HFF-Myc (cell line): ENCODE results near the gene SH3TC1.

Source experiments
- DNase-seq: peaks from one replicate; pipeline ENCODE4 v3.0.0-alpha.2; 2011; ENCODE audit warnings: low read depth; ENCODE audit errors: extremely low read depth
- H3K4me3 ChIP-seq: replicated peaks from 2 replicates; pipeline ENCODE4 v1.5.1; 2011; ENCODE audit warnings: low read depth, mild to moderate bottlenecking, control low read depth, low read length
- TF ChIP-seq, protein P1 (sequence below): IDR thresholded peaks from 2 replicates; pipeline ENCODE4 v1.5.1; 2012; ENCODE audit warnings: mild to moderate bottlenecking, low read depth, low read length, control low read depth; ENCODE audit errors: missing control alignments

The SH3TC1 gene

DNA sequence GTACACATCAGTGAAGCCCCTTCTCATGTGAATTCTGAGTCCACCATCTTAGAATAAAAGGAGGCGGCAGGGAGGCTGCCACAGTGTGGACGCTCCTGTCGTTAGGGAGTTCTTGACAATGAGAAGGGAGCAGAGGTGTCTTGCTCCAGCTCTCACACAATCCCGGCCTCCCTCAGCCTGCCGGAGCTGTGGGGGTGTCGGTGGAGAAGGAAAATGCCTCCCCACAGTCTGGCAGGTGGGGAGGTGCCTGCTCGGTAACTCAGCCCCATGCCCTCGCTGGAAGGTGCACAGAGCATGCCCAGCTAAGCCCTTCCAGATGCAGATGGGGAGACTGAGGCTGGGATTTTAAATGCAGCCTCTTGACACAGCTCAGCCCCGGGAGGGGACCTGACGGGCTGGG, 20.0 kb upstream of the SH3TC1 start:
- H3K4me3 ChIP-seq = no peak overlapping the region
- DNase-seq = no peak
- TF ChIP-seq, protein P1, sequence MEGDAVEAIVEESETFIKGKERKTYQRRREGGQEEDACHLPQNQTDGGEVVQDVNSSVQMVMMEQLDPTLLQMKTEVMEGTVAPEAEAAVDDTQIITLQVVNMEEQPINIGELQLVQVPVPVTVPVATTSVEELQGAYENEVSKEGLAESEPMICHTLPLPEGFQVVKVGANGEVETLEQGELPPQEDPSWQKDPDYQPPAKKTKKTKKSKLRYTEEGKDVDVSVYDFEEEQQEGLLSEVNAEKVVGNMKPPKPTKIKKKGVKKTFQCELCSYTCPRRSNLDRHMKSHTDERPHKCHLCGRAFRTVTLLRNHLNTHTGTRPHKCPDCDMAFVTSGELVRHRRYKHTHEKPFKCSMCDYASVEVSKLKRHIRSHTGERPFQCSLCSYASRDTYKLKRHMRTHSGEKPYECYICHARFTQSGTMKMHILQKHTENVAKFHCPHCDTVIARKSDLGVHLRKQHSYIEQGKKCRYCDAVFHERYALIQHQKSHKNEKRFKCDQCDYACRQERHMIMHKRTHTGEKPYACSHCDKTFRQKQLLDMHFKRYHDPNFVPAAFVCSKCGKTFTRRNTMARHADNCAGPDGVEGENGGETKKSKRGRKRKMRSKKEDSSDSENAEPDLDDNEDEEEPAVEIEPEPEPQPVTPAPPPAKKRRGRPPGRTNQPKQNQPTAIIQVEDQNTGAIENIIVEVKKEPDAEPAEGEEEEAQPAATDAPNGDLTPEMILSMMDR = no peak

DNA sequence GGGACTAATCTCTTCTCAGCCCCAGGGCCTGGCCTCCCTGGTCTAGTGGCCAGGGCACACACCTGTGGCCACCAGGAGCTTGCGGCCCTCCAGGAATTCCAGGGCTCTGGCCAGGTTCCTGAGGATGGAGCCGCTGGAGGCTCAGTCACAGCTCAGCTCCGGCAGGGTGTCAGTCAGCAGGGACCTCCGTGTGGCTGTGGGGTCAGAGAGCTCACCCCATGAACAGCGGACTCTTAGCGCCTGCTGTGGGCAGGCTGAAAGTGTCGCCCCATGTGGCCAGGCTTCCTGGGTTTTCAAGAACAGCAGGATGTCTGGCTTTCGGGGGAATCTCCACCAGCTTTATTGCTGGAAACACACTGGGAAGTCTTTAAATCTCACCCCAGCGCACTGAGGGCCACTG, 19.3 kb upstream of the SH3TC1 start:
- TF ChIP-seq, protein P1 = no peak
- H3K4me3 ChIP-seq = no peak overlapping the region
- no peak for DNase-seq

DNA sequence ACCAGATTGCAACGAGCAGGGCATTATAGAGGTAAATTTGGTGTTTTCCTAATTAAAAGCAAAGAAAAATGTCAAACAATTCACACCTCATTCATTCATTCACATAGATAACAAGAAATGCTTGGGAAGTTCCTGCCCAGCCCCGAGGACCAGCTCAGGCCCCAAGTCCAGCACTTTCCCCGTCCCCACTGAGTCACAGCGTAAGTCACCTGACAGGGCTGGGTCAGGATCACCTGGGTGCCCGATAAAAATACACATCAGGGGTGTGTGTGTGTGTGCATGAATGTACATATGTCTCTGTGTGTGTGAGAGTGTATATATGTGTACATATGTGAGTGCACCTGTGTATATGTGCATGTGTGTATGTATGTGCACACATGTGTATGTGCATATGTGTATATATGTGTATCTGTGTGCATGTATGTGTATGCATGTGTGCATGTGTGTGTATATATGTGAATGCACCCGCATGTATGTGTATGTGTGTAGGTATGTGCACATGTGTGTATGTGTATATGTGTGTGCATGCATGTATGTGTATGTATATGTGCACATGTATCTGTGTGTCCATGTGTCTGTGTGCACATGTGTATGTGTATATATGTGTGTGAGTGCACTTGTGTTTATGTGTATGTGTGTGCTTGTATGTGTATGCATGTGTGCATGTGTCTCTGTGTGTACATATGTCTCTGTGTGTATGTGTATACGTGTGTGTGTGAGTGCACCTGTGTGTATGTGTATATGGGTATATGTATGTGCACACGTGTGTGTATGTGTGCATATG, 18.6 kb upstream of the SH3TC1 start:
- TF ChIP-seq, protein P1 = no peak
- H3K4me3 ChIP-seq = no peak overlapping the region
- no peak for DNase-seq

DNA sequence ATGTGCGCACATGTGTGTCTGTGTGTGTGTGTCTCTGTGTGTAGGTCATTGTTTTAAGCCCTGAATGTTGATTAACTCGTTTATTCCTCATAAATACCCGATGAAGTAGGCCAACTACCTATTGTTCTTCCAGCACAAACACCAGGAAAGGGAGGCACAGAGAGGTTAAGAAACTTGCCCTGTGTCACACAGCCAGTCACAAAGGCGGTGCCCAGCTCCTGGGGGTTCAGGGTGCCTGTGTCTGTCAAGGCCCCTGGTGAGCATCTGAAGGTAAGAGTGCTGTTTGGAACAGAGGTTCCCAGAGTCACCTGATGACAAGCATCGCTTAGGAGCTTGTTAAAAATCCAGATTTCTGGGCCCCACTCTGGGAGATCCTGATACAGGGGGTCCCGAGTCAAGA, 18.0 kb upstream of the SH3TC1 start:
- H3K4me3 ChIP-seq = no peak overlapping the region
- TF ChIP-seq, protein P1 = no peak
- no peak for DNase-seq

DNA sequence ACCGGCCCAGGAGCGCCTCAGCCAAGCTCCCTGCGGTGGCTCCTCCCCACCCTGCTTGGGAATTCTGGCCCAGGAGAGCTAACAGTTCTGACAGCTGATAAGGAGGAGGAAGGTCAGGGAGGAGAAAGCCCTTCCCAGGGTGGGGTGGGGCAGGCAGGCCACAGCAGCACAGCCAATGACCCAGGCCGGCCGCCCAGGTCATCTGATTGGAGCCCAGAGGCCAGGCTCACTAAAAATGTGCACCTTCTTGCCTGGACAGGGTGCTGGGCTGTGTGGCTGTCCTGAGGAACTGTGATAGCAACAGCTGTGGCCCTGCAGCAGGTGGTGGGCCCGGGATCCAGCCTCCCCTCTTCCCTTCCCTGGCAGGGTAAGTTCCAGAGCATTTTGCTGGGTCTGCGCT, 17.2 kb upstream of the SH3TC1 start:
- no peak overlapping the region for H3K4me3 ChIP-seq
- no peak for DNase-seq
- TF ChIP-seq, protein P1 = no peak

DNA sequence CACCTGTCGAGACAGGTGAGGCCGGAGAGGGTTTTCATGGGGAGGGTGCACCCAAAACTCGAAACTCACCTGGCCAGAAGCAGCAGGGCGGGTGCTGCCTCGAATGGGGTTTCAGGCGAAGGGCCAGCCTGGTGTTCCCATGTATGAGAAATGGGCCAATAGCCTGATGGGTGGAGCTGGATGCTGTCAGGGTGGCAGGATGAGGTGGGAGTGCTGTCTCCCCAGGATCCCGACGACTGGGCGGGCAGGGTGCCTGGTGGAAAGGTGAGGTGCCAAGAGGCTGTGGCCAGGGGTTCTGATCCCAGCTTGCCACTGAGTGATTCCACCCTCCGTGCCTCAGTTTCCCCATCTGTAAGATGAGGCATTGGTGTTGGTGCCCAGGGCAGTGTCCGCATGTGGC, 16.8 kb upstream of the SH3TC1 start:
- TF ChIP-seq, protein P1 = no peak
- no peak for DNase-seq
- H3K4me3 ChIP-seq = no peak overlapping the region
